Right atrium auricular region (tissue), 2 donors: Measurements from ENCODE around the gene APEH. TPM values are rescaled to one million over a fixed set of nuclear protein-coding genes. Genes with fewer than 3 reads are reported as not detected.

ENCODE experiments used
- DNase-seq: peaks from one replicate; pipeline ENCODE4 v3.0.0-alpha.2; 2019; ENCODE audit warnings: low spot score
- H3K27ac ChIP-seq, 2 donors: fragments of 200-600 bp; sonication (generic); 1 replicate in 1 of 2; 2 replicates in 1 of 2; pipeline ENCODE4 v1.5.1; 2016 to 2019
- H3K27me3 ChIP-seq, 2 donors: fragments of 200-600 bp; sonication (generic); one replicate each; pipeline versions ENCODE4 v1.5.1 to v1.6.0; 2017 to 2019
- H3K36me3 ChIP-seq: fragments of 200-600 bp; sonication (generic); one replicate; pipeline ENCODE4 v1.5.1; 2016
- H3K4me1 ChIP-seq, 2 donors: fragments of 200-600 bp; sonication (generic); one replicate each; pipeline versions ENCODE4 v1.5.1 to v1.6.0; 2017 to 2019
- H3K4me3 ChIP-seq, 2 donors: fragments of 200-600 bp; sonication (generic); 1 replicate in 1 of 2; 2 replicates in 1 of 2; pipeline ENCODE4 v1.5.1; 2017 to 2019; ENCODE audit warnings: mild to moderate bottlenecking in 1 of 2, moderate library complexity in 1 of 2
- H3K9me3 ChIP-seq, 2 donors: fragments of 200-600 bp; sonication (generic); one replicate each; pipeline ENCODE4 v1.5.1; 2019
- total RNA-seq, 2 donors: library from RNA; depleted of rRNA; stranded (reverse); fragments of >200 nt; gene quantifications; one replicate each; pipeline ENCODE4 v1.1.0, GENCODE V29; 2016
- TF ChIP-seq, protein P1 (sequence below), 2 donors: fragments of 200-600 bp; sonication (generic); IDR thresholded peaks; one replicate each; pipeline ENCODE4 v1.5.1; 2019; ENCODE audit warnings: antibody characterized with exemption in 2 of 2

APEH gene
- total RNA-seq, 2 donors from 2014 or later: 61.1 to 67.5 TPM

GRCh38 chr3:49732597-49732996, 58.4 kb downstream of the APEH start:
- H3K4me1 ChIP-seq: no peaks in the 10 kb centered on the region
- no peak for DNase-seq
- TF ChIP-seq, protein P1, sequence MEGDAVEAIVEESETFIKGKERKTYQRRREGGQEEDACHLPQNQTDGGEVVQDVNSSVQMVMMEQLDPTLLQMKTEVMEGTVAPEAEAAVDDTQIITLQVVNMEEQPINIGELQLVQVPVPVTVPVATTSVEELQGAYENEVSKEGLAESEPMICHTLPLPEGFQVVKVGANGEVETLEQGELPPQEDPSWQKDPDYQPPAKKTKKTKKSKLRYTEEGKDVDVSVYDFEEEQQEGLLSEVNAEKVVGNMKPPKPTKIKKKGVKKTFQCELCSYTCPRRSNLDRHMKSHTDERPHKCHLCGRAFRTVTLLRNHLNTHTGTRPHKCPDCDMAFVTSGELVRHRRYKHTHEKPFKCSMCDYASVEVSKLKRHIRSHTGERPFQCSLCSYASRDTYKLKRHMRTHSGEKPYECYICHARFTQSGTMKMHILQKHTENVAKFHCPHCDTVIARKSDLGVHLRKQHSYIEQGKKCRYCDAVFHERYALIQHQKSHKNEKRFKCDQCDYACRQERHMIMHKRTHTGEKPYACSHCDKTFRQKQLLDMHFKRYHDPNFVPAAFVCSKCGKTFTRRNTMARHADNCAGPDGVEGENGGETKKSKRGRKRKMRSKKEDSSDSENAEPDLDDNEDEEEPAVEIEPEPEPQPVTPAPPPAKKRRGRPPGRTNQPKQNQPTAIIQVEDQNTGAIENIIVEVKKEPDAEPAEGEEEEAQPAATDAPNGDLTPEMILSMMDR (IDR thresholded peaks at IDR 0.05): no peak
- H3K4me3 ChIP-seq: no peak overlapping the region
- H3K27me3 ChIP-seq: no peaks in the 10 kb centered on the region
- H3K36me3 ChIP-seq: peaks cover 76% of the 10 kb centered on the region
- H3K27ac ChIP-seq: no peak overlapping the region
- no peaks in the 10 kb centered on the region for H3K9me3 ChIP-seq

GRCh38 chr3:49733551-49733950, 59.4 kb downstream of the APEH start:
- Histone ChIP-seq H3K27me3 (no peaks in the 10 kb centered on the region), H3K9me3 (no peaks in the 10 kb centered on the region), H3K36me3 (peaks cover 77% of the 10 kb centered on the region), H3K4me1 (no peaks in the 10 kb centered on the region), H3K4me3 (no peak overlapping the region), H3K27ac (no peak overlapping the region)
- TF ChIP-seq, protein P1 (IDR thresholded peaks at IDR 0.05): no peak
- no peak for DNase-seq

Other genes with a start within 250 kb of the APEH start
- 1 to 10 TPM; 4.8 to 7.4 TPM for gene NICN1, start 245.0 kb upstream of the APEH start, total RNA-seq
- 100 to 1,000 TPM; 115 to 174 TPM for gene DAG1, start 204.1 kb upstream of the APEH start, total RNA-seq
- under 1 TPM; 0.41 to 0.63 TPM for gene BSN, start 119.9 kb upstream of the APEH start, total RNA-seq
- 1 to 10 TPM; 3.9 to 8.0 TPM for gene MST1, start 15.1 kb downstream of the APEH start, total RNA-seq
- 10 to 100 TPM; 29.1 to 29.8 TPM for gene RNF123, start 15.2 kb downstream of the APEH start, total RNA-seq
- 1 to 10 TPM in 1 of 2 donors, under 1 TPM in 1; 0.44 to 1.1 TPM for gene AMIGO3, start 45.3 kb downstream of the APEH start, total RNA-seq
- gene GMPPB, start 49.6 kb downstream of the APEH start, total RNA-seq: 10 to 100 TPM; 12.0 to 21.7 TPM
- gene IP6K1, start 112.2 kb downstream of the APEH start, total RNA-seq: 10 to 100 TPM; 24.0 to 30.9 TPM
- under 1 TPM in 1 of 2 donors, not detected in 1; 0.20 TPM for gene CDHR4, start 125.5 kb downstream of the APEH start, total RNA-seq
- 1 to 10 TPM; 1.8 to 4.2 TPM for gene INKA1, start 128.9 kb downstream of the APEH start, total RNA-seq
- 10 to 100 TPM; 11.3 to 12.2 TPM for gene UBA7, start 139.6 kb downstream of the APEH start, total RNA-seq
- 1 to 10 TPM in 1 of 2 donors, under 1 TPM in 1; 0.98 to 2.0 TPM for gene TRAIP, start 182.2 kb downstream of the APEH start, total RNA-seq
- not detected for gene CAMKV, start 195.6 kb downstream of the APEH start, total RNA-seq
- 1 to 10 TPM; 1.2 to 4.2 TPM for gene MST1R, start 229.5 kb downstream of the APEH start, total RNA-seq